VCaP (cell line): ENCODE results near the gene HHAT.

Experiments
- H3K27ac ChIP-seq: fragments of 450-650 bp; 2 replicates; pipeline ENCODE4 v1.5.1; 2017
- TF ChIP-seq, protein P1 (sequence below): fragments of 450-650 bp; conservative IDR thresholded peaks from 2 replicates; pipeline ENCODE4 v1.5.1; 2017; ENCODE audit warnings: mild to moderate bottlenecking, moderate library complexity

The HHAT gene

DNA sequence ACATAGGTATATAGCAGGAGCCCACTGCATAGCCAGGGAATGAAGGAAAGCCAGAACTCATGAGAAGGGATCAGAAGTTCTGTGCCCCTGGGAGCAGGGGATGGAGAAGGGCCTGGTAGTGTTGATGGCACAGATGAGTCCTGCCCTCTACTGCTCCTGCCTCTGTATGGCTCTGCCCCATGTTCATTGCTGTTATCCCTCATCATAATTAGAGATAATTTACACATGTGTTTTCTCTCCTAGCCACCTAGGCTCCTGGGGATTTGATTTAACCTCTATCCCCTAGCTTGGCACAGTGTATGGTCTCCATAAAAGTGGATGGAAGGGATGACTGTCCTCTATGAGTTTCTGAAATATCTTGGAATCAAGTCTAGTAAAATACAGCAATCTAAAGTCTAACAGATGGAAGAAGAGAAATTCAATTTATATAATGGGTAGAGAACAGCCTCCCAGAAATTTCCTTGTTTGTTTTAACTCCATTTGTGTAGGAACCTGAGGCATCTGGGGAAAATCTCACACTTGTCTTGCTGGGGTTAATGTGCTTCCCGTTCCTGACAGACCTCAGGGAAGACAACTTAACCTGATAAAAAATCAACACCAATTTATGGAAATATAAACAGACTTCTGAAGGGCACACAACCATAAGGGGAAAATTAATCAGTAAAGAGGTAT, 393.8 kb downstream of the HHAT start:
- TF ChIP-seq, protein P1, sequence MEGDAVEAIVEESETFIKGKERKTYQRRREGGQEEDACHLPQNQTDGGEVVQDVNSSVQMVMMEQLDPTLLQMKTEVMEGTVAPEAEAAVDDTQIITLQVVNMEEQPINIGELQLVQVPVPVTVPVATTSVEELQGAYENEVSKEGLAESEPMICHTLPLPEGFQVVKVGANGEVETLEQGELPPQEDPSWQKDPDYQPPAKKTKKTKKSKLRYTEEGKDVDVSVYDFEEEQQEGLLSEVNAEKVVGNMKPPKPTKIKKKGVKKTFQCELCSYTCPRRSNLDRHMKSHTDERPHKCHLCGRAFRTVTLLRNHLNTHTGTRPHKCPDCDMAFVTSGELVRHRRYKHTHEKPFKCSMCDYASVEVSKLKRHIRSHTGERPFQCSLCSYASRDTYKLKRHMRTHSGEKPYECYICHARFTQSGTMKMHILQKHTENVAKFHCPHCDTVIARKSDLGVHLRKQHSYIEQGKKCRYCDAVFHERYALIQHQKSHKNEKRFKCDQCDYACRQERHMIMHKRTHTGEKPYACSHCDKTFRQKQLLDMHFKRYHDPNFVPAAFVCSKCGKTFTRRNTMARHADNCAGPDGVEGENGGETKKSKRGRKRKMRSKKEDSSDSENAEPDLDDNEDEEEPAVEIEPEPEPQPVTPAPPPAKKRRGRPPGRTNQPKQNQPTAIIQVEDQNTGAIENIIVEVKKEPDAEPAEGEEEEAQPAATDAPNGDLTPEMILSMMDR: no peak
- no peak overlapping the region for H3K27ac ChIP-seq

DNA sequence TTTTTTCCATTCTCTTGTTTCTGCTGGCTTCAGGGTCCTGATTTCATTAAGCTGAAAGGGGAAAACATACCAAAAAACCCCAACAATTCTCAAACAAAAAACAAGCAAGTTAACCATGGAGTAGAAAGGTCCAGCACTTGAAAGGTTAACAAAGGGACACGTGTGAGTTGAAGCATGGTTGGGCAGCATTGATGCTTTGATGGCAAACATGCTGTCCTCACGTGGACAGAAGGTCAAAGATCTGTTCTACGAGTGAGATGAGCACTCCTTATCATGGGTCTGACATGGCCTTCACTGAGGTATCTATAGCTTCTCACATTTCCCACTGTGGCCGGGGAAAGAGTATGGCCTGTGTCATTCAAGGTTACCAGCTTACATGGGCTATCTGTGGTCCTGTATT, 394.9 kb downstream of the HHAT start:
- H3K27ac ChIP-seq: no peak overlapping the region
- TF ChIP-seq, protein P1: no peak

GRCh38 chr1:210724768-210725167, 396.1 kb downstream of the HHAT start:
- H3K27ac ChIP-seq: no peak overlapping the region
- TF ChIP-seq, protein P1: no peak
